Measurements from ENCODE around the gene DLG2.

GRCh38 chr11:85379066-85379465 is 248.1 kb downstream of the DLG2 start:
- TF ChIP-seq, protein P1, sequence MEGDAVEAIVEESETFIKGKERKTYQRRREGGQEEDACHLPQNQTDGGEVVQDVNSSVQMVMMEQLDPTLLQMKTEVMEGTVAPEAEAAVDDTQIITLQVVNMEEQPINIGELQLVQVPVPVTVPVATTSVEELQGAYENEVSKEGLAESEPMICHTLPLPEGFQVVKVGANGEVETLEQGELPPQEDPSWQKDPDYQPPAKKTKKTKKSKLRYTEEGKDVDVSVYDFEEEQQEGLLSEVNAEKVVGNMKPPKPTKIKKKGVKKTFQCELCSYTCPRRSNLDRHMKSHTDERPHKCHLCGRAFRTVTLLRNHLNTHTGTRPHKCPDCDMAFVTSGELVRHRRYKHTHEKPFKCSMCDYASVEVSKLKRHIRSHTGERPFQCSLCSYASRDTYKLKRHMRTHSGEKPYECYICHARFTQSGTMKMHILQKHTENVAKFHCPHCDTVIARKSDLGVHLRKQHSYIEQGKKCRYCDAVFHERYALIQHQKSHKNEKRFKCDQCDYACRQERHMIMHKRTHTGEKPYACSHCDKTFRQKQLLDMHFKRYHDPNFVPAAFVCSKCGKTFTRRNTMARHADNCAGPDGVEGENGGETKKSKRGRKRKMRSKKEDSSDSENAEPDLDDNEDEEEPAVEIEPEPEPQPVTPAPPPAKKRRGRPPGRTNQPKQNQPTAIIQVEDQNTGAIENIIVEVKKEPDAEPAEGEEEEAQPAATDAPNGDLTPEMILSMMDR (IDR thresholded peaks at IDR 0.05; ENCODE audit: low read depth, low read length, missing input control) = no peak
- TF ChIP-seq, protein P2, sequence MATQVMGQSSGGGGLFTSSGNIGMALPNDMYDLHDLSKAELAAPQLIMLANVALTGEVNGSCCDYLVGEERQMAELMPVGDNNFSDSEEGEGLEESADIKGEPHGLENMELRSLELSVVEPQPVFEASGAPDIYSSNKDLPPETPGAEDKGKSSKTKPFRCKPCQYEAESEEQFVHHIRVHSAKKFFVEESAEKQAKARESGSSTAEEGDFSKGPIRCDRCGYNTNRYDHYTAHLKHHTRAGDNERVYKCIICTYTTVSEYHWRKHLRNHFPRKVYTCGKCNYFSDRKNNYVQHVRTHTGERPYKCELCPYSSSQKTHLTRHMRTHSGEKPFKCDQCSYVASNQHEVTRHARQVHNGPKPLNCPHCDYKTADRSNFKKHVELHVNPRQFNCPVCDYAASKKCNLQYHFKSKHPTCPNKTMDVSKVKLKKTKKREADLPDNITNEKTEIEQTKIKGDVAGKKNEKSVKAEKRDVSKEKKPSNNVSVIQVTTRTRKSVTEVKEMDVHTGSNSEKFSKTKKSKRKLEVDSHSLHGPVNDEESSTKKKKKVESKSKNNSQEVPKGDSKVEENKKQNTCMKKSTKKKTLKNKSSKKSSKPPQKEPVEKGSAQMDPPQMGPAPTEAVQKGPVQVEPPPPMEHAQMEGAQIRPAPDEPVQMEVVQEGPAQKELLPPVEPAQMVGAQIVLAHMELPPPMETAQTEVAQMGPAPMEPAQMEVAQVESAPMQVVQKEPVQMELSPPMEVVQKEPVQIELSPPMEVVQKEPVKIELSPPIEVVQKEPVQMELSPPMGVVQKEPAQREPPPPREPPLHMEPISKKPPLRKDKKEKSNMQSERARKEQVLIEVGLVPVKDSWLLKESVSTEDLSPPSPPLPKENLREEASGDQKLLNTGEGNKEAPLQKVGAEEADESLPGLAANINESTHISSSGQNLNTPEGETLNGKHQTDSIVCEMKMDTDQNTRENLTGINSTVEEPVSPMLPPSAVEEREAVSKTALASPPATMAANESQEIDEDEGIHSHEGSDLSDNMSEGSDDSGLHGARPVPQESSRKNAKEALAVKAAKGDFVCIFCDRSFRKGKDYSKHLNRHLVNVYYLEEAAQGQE (IDR thresholded peaks at IDR 0.05) = no peak
- TF ChIP-seq FOXA1 (IDR thresholded peaks at IDR 0.05) (no peak), SP1 (IDR thresholded peaks at IDR 0.05) (no peak), JUND (IDR thresholded peaks at IDR 0.05) (no peak), YY1 (IDR thresholded peaks at IDR 0.05) (no peak), RAD21 (IDR thresholded peaks at IDR 0.05) (no peak)
- TF ChIP-seq, protein P3, sequence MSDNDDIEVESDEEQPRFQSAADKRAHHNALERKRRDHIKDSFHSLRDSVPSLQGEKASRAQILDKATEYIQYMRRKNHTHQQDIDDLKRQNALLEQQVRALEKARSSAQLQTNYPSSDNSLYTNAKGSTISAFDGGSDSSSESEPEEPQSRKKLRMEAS (IDR thresholded peaks at IDR 0.05) = no peak
